Gastroesophageal sphincter (tissue), 4 donors: ENCODE data around the gene SLC35C1. TPM values are rescaled to one million over a fixed set of nuclear protein-coding genes. Genes with fewer than 3 reads are reported as not detected.
"Not testable (repeated sequence)": the region's sequence is repeated elsewhere in the genome, so short reads cannot be mapped to it uniquely, and the experiment has no call there.

Experiments
- ATAC-seq: fragments of 150-250 bp; one replicate; pipeline ENCODE4 v1.9.1; 2016; ENCODE audit warnings: mild to moderate bottlenecking, moderate library complexity
- H3K27ac ChIP-seq, 4 donors: fragments of 200-600 bp; sonication (generic) in 3 of 4; 1 replicate in 3 of 4; 2 replicates in 1 of 4; pipeline ENCODE4 v1.5.1; 2016 to 2019
- H3K27me3 ChIP-seq: fragments of 200-600 bp; sonication (generic); one replicate; pipeline ENCODE4 v1.5.1; 2019
- H3K36me3 ChIP-seq, 2 donors: fragments of 200-600 bp; sonication (generic); one replicate each; pipeline ENCODE4 v1.5.1; 2019; ENCODE audit warnings: control low read depth in 1 of 2
- H3K4me1 ChIP-seq, 3 donors: fragments of 200-600 bp; sonication (generic); 1 replicate in 2 of 3; 2 replicates in 1 of 3; pipeline ENCODE4 v1.5.1; 2016 to 2019; ENCODE audit warnings: control low read depth in 2 of 3
- H3K4me3 ChIP-seq, 2 donors: fragments of 200-600 bp; sonication (generic); one replicate each; pipeline ENCODE4 v1.5.1; 2019; ENCODE audit warnings: mild to moderate bottlenecking in 1 of 2, moderate library complexity in 1 of 2
- H3K9me3 ChIP-seq, 3 donors: fragments of 200-600 bp; sonication (generic); one replicate each; pipeline ENCODE4 v1.5.1; 2017 to 2019; ENCODE audit warnings: control low read depth in 2 of 3
- EP300 ChIP-seq: sonication (generic); formaldehyde crosslinking; IDR thresholded peaks from one replicate; pipeline ENCODE4 v1.6.1; 2017; ENCODE audit warnings: antibody characterized with exemption, mild to moderate bottlenecking
- POLR2A ChIP-seq, 2 donors: fragments of 450-650 bp; IDR thresholded peaks; one replicate each; pipeline ENCODE4 v1.6.1; 2017; ENCODE audit warnings: antibody characterized with exemption in 2 of 2, mild to moderate bottlenecking in 2 of 2, moderate library complexity in 1 of 2
- POLR2AphosphoS5 ChIP-seq: sonication (generic); formaldehyde crosslinking; IDR thresholded peaks from one replicate; pipeline ENCODE4 v1.6.1; 2017; ENCODE audit warnings: antibody characterized with exemption
- WGBS, 2 donors: methylation state at CpG; one replicate each; pipeline ENCODE4 v1.1.5; 2018; ENCODE audit warnings: low coverage in 1 of 2; 5-methylcytosine and 5-hydroxymethylcytosine counted together
- total RNA-seq, 4 donors: library from RNA; depleted of rRNA; stranded (reverse); fragments of >200 nt; gene quantifications; one replicate each; pipeline ENCODE4 v1.1.0, GENCODE V29; 2016
- TF ChIP-seq, protein P1 (sequence below), 4 experiments: fragments of 200-600 bp in 2 of 4; fragments of 450-650 bp in 2 of 4; sonication (generic) in 1 of 4; IDR thresholded peaks; one replicate each; pipeline ENCODE4 v1.5.1; 2017 to 2019; ENCODE audit warnings: antibody characterized with exemption in 4 of 4, mild to moderate bottlenecking in 2 of 4, moderate library complexity in 2 of 4

The SLC35C1 gene
- total RNA-seq, 4 donors from 2014 or later: 6.8 to 22.3 (median 8.5) TPM

DNA sequence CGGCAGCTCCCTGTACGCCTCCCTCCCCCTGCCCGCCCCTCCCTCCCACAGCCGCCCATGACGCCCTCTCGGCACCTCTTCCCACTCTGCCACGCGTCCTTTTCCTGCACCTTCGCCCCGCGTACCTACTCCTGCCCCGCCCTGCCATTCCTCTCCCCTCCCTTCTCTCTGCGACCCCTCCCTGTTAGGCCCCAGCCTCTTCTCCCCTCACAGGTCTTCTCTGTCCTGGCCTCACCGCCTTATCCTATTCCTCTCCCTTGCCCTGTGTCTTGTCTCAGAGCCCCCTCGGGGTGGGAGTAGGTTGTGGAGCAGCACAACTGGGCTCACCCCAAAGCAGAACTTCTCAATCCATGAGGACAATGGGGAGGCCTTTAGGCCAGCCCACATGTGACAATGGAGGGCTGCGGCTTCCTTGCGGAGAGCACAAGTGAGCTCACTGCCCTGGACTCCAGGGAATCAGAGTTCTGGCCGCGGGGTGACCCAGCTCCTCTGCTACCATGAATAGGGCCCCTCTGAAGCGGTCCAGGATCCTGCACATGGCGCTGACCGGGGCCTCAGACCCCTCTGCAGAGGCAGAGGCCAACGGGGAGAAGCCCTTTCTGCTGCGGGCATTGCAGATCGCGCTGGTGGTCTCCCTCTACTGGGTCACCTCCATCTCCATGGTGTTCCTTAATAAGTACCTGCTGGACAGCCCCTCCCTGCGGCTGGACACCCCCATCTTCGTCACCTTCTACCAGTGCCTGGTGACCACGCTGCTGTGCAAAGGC is 539 bp downstream of the SLC35C1 start:
- Histone ChIP-seq H3K4me1 (peaks cover 0 to 57% (median 24%) of the 10 kb centered on the region in 3 donors), H3K27me3 (no peaks in the 10 kb centered on the region), H3K27ac (peak overlapping the region; percentile 61 to 94 (median 92)), H3K4me3 (peak overlapping the region; percentile 56 to 87), H3K36me3 (peaks cover 0 to 17% of the 10 kb centered on the region in 2 donors), H3K9me3 (no peaks in the 10 kb centered on the region)
- TF ChIP-seq EP300 (no peak), POLR2AphosphoS5 (no peak), POLR2A (IDR thresholded peaks at IDR 0.05) (no peak)
- TF ChIP-seq, protein P1, sequence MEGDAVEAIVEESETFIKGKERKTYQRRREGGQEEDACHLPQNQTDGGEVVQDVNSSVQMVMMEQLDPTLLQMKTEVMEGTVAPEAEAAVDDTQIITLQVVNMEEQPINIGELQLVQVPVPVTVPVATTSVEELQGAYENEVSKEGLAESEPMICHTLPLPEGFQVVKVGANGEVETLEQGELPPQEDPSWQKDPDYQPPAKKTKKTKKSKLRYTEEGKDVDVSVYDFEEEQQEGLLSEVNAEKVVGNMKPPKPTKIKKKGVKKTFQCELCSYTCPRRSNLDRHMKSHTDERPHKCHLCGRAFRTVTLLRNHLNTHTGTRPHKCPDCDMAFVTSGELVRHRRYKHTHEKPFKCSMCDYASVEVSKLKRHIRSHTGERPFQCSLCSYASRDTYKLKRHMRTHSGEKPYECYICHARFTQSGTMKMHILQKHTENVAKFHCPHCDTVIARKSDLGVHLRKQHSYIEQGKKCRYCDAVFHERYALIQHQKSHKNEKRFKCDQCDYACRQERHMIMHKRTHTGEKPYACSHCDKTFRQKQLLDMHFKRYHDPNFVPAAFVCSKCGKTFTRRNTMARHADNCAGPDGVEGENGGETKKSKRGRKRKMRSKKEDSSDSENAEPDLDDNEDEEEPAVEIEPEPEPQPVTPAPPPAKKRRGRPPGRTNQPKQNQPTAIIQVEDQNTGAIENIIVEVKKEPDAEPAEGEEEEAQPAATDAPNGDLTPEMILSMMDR (IDR thresholded peaks at IDR 0.05): no peak
- peak; percentile 56 for ATAC-seq
- 12 to 22% methylated on average over 10 to 13 of the region's 29 CpGs for WGBS, 2 donors

DNA sequence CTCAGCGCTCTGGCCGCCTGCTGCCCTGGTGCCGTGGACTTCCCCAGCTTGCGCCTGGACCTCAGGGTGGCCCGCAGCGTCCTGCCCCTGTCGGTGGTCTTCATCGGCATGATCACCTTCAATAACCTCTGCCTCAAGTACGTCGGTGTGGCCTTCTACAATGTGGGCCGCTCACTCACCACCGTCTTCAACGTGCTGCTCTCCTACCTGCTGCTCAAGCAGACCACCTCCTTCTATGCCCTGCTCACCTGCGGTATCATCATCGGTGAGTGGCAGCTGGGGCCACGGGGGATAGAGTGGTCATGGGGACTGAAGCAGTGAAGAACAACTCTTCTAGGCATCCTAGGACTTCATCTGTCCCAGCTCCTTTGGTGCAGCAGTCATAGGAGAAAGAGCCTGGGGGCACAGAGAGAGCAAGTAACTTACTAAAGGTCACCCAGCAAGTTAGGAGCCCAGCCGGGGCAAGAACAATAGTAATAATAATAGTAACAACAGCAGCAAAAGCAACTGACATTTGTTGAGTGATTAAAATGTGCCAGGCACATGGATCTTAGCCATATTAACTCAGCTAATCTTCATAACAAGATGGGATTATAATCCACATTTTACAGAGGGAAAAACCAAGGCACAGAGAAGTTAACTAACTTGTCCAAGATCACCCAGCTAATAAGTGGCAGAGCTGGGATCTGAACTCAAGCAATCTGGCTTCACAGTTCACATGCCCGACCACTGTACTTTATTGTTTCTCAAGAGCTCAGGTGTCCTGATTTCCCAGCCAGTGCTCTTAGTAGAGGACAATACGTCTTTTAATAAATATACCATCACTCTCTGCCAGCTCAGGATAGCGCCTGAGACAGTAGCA is 1.4 kb downstream of the SLC35C1 start:
- 56 to 82% methylated on average over 4 to 11 of the region's 20 CpGs for WGBS, 2 donors
- no peaks in the 10 kb centered on the region for H3K27me3 ChIP-seq
- no peaks in the 10 kb centered on the region for H3K9me3 ChIP-seq
- peak overlapping the region in 1 of 4 donors; percentile 94 for H3K27ac ChIP-seq
- ATAC-seq: no peak
- H3K4me1 ChIP-seq: peaks cover 0 to 57% (median 24%) of the 10 kb centered on the region in 3 donors
- peak overlapping the region in 1 of 2 donors; percentile 87 for H3K4me3 ChIP-seq
- H3K36me3 ChIP-seq: peaks cover 0 to 25% of the 10 kb centered on the region in 2 donors
- TF ChIP-seq, protein P1 (IDR thresholded peaks at IDR 0.05): no peak
- no peak for TF ChIP-seq POLR2A (IDR thresholded peaks at IDR 0.05)
- no peak for TF ChIP-seq EP300
- TF ChIP-seq POLR2AphosphoS5: no peak

DNA sequence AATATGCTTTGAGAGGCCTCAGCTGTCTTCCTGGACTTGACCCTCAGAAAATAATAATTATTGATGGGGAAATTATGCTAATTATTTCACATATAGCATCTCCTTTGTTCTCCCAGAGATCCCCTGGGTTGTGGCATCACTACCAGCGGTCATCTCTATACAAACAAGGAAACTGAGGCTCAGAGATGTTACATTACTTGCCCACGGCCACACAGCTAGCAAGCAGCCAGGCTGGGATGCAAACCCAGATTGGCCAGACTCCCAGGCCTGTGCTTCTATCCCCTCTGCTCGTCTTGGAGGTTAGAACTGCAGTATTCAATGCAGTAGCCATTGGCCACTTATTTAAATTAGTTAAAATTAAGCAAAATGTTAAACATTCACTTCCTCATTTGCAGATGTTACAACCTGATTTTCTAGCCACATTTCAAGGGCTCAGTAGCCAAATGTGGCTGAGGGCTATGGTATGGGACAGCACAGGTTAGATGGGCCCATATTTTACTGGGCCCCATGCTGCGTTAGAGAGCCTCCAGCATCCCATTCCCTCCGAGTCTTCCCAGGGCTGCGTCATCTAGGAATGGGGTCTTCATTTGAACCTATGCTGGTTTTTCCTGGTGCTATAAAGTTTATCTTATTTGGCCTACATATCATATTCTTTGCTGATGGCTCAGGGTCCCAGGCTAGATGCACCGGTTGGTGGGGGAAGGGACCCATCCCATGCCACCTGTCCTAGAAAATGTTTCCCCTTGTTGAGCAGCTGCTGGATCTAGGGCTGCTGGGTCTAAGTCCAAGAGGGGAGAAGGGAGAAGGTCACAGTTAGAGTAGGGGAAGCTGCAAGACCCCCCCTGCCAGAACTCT is 2.2 kb downstream of the SLC35C1 start:
- Histone ChIP-seq H3K4me1 (peaks cover 0 to 57% (median 24%) of the 10 kb centered on the region in 3 donors), H3K4me3 (peak overlapping the region in 1 of 2 donors; percentile 87), H3K9me3 (no peaks in the 10 kb centered on the region), H3K27me3 (no peaks in the 10 kb centered on the region), H3K36me3 (peaks cover 0 to 34% of the 10 kb centered on the region in 2 donors), H3K27ac (no peak overlapping the region)
- TF ChIP-seq, protein P1 (IDR thresholded peaks at IDR 0.05): no peak
- TF ChIP-seq EP300 (no peak), POLR2AphosphoS5 (no peak), POLR2A (IDR thresholded peaks at IDR 0.05) (no peak)
- ATAC-seq: no peak
- 73 to 80% methylated on average over 6 of the region's 7 CpGs for WGBS, 2 donors

DNA sequence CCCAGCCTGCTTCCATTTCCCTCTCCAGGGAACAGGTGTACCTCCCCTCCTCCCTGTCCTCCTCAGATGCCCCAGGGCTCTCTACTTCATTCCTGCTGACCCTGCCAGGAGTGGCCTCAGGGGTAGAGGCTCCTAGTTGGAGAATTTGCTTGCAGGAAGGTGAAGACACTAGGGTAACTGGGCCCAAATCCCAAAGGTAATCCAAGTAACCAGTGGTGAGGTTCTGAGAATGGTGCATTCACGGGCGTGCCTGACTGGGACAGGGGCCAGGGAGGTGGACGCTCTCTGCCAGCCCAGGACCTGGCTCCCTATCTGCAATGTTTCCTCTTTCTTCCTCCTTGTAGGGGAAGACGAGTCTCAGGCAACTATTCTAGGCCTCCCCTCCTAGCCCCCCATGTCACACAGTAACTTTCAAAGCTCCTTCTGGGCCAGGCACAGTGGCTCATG is 2.9 kb downstream of the SLC35C1 start:
- Histone ChIP-seq H3K9me3 (no peaks in the 10 kb centered on the region), H3K27me3 (no peaks in the 10 kb centered on the region), H3K4me3 (no peak overlapping the region), H3K27ac (no peak overlapping the region), H3K36me3 (peaks cover 0 to 40% of the 10 kb centered on the region in 2 donors), H3K4me1 (peaks cover 0 to 57% (median 24%) of the 10 kb centered on the region in 3 donors)
- TF ChIP-seq POLR2AphosphoS5: no peak
- no peak for TF ChIP-seq POLR2A (IDR thresholded peaks at IDR 0.05)
- TF ChIP-seq EP300: no peak
- TF ChIP-seq, protein P1 (IDR thresholded peaks at IDR 0.05): no peak
- no peak for ATAC-seq
- 100% methylated on average over 1 of the region's 4 CpGs; no CpG with 5 or more reads in 1 of the 2 donors for WGBS, 2 donors

DNA sequence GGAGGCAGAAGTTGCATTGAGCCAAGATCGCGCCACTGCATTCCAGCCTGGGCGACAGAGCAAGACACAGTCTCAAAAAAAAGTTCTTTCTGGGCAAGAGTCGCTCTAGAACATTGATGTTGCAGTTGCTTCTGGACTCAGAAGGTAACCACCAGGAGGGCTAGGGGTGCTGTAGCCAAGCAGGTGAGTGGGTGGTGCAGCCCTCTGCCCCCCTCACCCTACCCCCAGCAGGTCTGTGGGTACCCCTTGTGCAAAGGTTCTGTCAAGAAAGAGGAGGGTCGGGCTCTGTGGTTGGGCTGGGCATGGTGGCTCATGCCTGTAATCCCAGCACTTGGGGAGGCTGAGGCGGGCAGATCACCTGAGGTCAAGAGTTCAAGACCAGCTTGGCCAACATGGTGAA is 3.5 kb downstream of the SLC35C1 start:
- H3K9me3 ChIP-seq, H3K27ac ChIP-seq, H3K27me3 ChIP-seq, H3K4me3 ChIP-seq, ATAC-seq: not testable (repeated sequence)
- H3K36me3 ChIP-seq: peaks cover 0 to 40% of the 10 kb centered on the region in 2 donors
- peaks cover 0 to 57% (median 24%) of the 10 kb centered on the region in 3 donors for H3K4me1 ChIP-seq
- WGBS, 2 donors: 90 to 93% methylated on average over 2 to 3 of the region's 6 CpGs
